Endodermal cell (in vitro differentiated cells): ENCODE data around the gene DAGLA. TPM values are rescaled to one million over a fixed set of nuclear protein-coding genes. Genes with fewer than 3 reads are reported as not detected.

ENCODE experiments used
- DNase-seq: peaks from one replicate; pipeline ENCODE4 v3.0.0-alpha.2; 2017
- H3K27ac ChIP-seq: 2 replicates; pipeline ENCODE4 v1.5.1; 2013; ENCODE audit warnings: mild to moderate bottlenecking, low read depth, low read length, moderate library complexity
- H3K27me3 ChIP-seq: 2 replicates; pipeline ENCODE4 v1.6.1; 2013; ENCODE audit warnings: mild to moderate bottlenecking, low read length, moderate library complexity; ENCODE audit not compliant: insufficient read depth, control insufficient read depth, poor library complexity, severe bottlenecking
- H3K36me3 ChIP-seq: 2 replicates; pipeline ENCODE4 v1.7.0; 2013; ENCODE audit warnings: mild to moderate bottlenecking, low read length, moderate library complexity; ENCODE audit not compliant: control insufficient read depth, insufficient read depth
- H3K4me1 ChIP-seq: one replicate; pipeline ENCODE4 v1.7.0; 2013; ENCODE audit warnings: low read length; ENCODE audit not compliant: control insufficient read depth, insufficient read depth
- H3K4me3 ChIP-seq: 2 replicates; pipeline ENCODE4 v1.5.1; 2013; ENCODE audit warnings: mild to moderate bottlenecking, low read length, moderate library complexity
- H3K9ac ChIP-seq: 2 replicates; pipeline ENCODE4 v1.6.1; 2013; ENCODE audit warnings: mild to moderate bottlenecking, low read length, moderate library complexity; ENCODE audit not compliant: poor library complexity, severe bottlenecking; ENCODE audit errors: extremely low read depth
- H3K9me3 ChIP-seq: 2 replicates; pipeline ENCODE4 v1.6.1; 2013; ENCODE audit warnings: mild to moderate bottlenecking, low read length, moderate library complexity; ENCODE audit not compliant: control insufficient read depth
- H3K27ac Mint-ChIP-seq: 2 replicates; pipeline ENCODE4 v1.8.0; 2020; ENCODE audit warnings: mixed read lengths
- H3K27me3 Mint-ChIP-seq: 2 replicates; pipeline ENCODE4 v1.8.0; 2021; ENCODE audit warnings: mild to moderate bottlenecking, mixed read lengths; ENCODE audit not compliant: insufficient read depth
- H3K36me3 Mint-ChIP-seq: 2 replicates; pipeline ENCODE4 v1.8.0; 2020; ENCODE audit warnings: low read depth, mixed read lengths
- H3K4me1 Mint-ChIP-seq: 2 replicates; pipeline ENCODE4 v1.8.0; 2020; ENCODE audit warnings: mixed read lengths
- H3K4me3 Mint-ChIP-seq: 2 replicates; pipeline ENCODE4 v1.8.0; 2020; ENCODE audit warnings: mild to moderate bottlenecking, moderate library complexity, mixed read lengths
- H3K9me3 Mint-ChIP-seq: 2 replicates; pipeline ENCODE4 v1.8.0; 2020; ENCODE audit warnings: mild to moderate bottlenecking, mixed read lengths
- WGBS, 2 experiments: methylation state at CpG; one replicate each; pipeline versions ENCODE4 v1.1.5 to v1.1.7; 2013; ENCODE audit warnings: missing lambda C conversion rate in 2 of 2, mixed read lengths in 1 of 2; ENCODE audit not compliant: insufficient coverage in 1 of 2, insufficient read length in 1 of 2; 5-methylcytosine and 5-hydroxymethylcytosine counted together
- total RNA-seq, 2 donors: library from RNA; stranded (reverse); fragmentation: NEBNext Ultra II Directional in 1 of 2; extraction: Animal tissue kit (Norgen Biotek cat#: 25700) in 1 of 2; gene quantifications; 2 replicates in 1 of 2; 3 replicates in 1 of 2; pipeline ENCODE4 v1.2.1, GENCODE V29; 2021
- TF ChIP-seq, protein P1 (sequence below): fragments of 200-600 bp; sonication (generic); conservative IDR thresholded peaks from 2 replicates; pipeline ENCODE4 v1.5.0; 2021; ENCODE audit warnings: antibody characterized with exemption, mild to moderate bottlenecking

Gene DAGLA
- total RNA-seq, 2 donors from 2014 or later: 5.6 to 8.7 TPM

DNA sequence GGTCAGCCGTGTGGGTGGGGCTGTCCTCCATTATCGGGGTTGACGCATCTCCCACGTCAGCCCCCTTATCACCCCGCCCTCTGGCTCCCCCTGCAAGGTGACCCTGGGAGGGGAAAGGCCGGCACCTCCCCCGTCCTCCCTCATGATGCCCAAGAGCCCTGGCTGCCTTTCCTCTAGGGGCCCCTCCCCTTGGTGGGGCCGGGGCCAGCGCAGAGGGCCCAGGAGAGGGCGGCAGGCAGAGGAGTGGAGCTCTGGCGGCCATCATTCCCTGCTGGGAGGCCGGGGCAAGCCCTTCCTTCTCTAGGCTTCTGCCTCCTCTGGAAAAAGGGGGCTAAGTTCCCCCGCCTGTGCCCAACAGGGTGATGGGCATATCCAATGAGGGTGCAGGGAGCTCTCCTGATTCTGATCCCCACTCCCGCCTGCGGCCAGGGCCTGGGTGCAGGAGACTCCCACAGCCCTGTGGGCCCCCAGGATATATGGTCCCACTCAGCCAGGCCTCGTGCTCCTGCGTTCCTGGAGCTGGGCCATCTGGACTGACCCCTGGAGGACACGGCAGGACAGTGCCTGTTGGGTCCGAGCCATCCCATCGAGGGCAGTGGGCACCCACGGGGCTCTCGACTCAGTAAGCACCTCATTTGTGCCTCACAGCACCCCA is 84.5 kb downstream of the DAGLA start:
- no peaks in the 10 kb centered on the region for H3K36me3 ChIP-seq
- peaks cover 14% of the 10 kb centered on the region for H3K4me1 Mint-ChIP-seq
- H3K9me3 Mint-ChIP-seq: no peaks in the 10 kb centered on the region
- no peaks in the 10 kb centered on the region for H3K27me3 ChIP-seq
- H3K4me3 Mint-ChIP-seq: no peak overlapping the region
- TF ChIP-seq, protein P1, sequence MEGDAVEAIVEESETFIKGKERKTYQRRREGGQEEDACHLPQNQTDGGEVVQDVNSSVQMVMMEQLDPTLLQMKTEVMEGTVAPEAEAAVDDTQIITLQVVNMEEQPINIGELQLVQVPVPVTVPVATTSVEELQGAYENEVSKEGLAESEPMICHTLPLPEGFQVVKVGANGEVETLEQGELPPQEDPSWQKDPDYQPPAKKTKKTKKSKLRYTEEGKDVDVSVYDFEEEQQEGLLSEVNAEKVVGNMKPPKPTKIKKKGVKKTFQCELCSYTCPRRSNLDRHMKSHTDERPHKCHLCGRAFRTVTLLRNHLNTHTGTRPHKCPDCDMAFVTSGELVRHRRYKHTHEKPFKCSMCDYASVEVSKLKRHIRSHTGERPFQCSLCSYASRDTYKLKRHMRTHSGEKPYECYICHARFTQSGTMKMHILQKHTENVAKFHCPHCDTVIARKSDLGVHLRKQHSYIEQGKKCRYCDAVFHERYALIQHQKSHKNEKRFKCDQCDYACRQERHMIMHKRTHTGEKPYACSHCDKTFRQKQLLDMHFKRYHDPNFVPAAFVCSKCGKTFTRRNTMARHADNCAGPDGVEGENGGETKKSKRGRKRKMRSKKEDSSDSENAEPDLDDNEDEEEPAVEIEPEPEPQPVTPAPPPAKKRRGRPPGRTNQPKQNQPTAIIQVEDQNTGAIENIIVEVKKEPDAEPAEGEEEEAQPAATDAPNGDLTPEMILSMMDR: peak; percentile 42
- no peak overlapping the region for H3K27ac ChIP-seq
- no peak overlapping the region for H3K4me3 ChIP-seq
- no peaks in the 10 kb centered on the region for H3K9me3 ChIP-seq
- no peaks in the 10 kb centered on the region for H3K27me3 Mint-ChIP-seq
- H3K36me3 Mint-ChIP-seq: no peaks in the 10 kb centered on the region
- DNase-seq: peak; percentile 72
- H3K9ac ChIP-seq: no peak overlapping the region
- H3K4me1 ChIP-seq: peaks cover 2% of the 10 kb centered on the region
- H3K27ac Mint-ChIP-seq: no peak overlapping the region
- 84 to 85% methylated on average over 12 to 22 of the region's 22 CpGs for whole genome bisulfite sequencing, 2 experiments

DNA sequence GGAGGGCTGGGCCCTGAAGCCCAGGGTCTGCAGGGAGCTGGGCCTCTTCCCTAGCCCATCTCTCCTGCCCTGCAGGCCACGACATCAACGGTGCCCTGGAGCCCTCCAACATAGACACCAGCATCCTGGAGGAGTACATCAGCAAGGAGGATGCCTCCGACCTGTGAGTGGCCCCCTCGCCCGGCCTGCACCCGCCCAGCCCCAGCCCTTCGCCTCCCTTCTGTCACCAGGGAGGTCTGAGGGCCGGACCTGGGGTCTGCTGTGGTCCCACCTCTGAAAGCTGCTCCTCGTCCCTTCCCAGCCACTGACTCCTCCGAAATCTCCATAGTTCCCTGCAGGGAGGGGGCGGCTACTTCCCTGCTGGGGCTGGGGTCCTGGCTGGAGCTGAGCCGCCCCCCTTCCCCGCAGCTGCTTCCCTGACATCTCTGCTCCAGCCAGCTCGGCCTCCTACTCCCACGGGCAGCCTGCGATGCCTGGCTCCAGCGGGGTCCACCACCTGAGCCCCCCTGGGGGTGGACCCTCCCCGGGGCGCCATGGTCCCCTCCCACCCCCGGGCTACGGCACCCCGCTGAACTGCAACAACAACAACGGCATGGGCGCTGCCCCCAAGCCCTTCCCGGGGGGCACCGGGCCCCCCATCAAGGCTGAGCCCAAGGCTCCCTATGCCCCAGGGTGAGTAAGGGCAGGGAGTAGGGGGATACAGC is 85.5 kb downstream of the DAGLA start:
- TF ChIP-seq, protein P1: no peak
- H3K4me1 Mint-ChIP-seq: peaks cover 14% of the 10 kb centered on the region
- H3K4me3 Mint-ChIP-seq: no peak overlapping the region
- no peak overlapping the region for H3K27ac ChIP-seq
- no peak for DNase-seq
- no peak overlapping the region for H3K27ac Mint-ChIP-seq
- peaks cover 2% of the 10 kb centered on the region for H3K4me1 ChIP-seq
- WGBS, 2 experiments: 82 to 91% methylated on average over 9 to 26 of the region's 26 CpGs
- H3K4me3 ChIP-seq: no peak overlapping the region
- H3K36me3 Mint-ChIP-seq: no peaks in the 10 kb centered on the region
- no peaks in the 10 kb centered on the region for H3K36me3 ChIP-seq
- no peaks in the 10 kb centered on the region for H3K9me3 ChIP-seq
- no peaks in the 10 kb centered on the region for H3K9me3 Mint-ChIP-seq
- H3K27me3 ChIP-seq: no peaks in the 10 kb centered on the region
- no peak overlapping the region for H3K9ac ChIP-seq
- no peaks in the 10 kb centered on the region for H3K27me3 Mint-ChIP-seq

DNA sequence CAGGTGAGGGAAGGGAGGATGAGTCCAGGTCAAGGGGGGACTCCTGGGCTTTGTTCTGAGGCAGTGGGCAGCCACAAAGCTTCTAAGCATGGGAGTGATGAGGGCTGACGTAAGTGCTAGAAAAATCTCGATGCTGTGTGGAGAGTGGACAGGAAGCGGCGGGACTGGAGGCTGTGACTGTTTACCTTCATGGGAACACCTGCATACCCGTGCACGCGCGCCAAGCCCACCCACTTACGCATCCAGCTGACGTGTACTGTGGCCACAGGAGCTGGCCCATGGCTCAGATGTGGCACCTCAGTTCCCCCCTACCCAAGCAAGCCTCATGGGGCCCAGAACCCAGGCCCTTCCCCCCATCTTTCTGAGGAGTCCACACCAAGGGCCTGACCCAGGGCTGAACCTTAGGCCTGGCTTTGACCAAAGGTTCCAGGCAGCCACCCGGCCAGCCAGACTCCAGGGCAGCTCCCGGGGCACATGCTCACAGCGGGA is 86.2 kb downstream of the DAGLA start:
- H3K4me1 ChIP-seq: peaks cover 2% of the 10 kb centered on the region
- no peaks in the 10 kb centered on the region for H3K27me3 ChIP-seq
- WGBS, 2 experiments: 93 to 95% methylated on average over 9 to 13 of the region's 13 CpGs
- H3K9ac ChIP-seq: no peak overlapping the region
- no peak overlapping the region for H3K4me3 ChIP-seq
- Mint-ChIP-seq H3K4me1 (peaks cover 14% of the 10 kb centered on the region), H3K4me3 (no peak overlapping the region), H3K9me3 (no peaks in the 10 kb centered on the region), H3K27me3 (no peaks in the 10 kb centered on the region), H3K27ac (peak overlapping the region; percentile 26), H3K36me3 (no peaks in the 10 kb centered on the region)
- H3K27ac ChIP-seq: no peak overlapping the region
- TF ChIP-seq, protein P1: no peak
- DNase-seq: no peak
- H3K9me3 ChIP-seq: no peaks in the 10 kb centered on the region
- no peaks in the 10 kb centered on the region for H3K36me3 ChIP-seq
